ENCODE measurements around the gene FGFR1OP2. TPM values are rescaled to one million over a fixed set of nuclear protein-coding genes. Genes with fewer than 3 reads are reported as not detected.
A peak's percentile ranks its signal among the peaks of the same experiment; 100 is the strongest.

The FGFR1OP2 gene
- total RNA-seq, 1 donor from 2014 or later = 77.0 TPM

GRCh38 chr12:26906024-26906423 is 32.2 kb upstream of the FGFR1OP2 start:
- H3K4me3 Mint-ChIP-seq (ENCODE audit: low read depth) = no peak overlapping the region
- TF ChIP-seq CTCF (IDR thresholded peaks at IDR 0.05; ENCODE audit: unreplicated experiment) = no peak
- H3K27ac Mint-ChIP-seq = no peak overlapping the region
- peaks cover 18% of the 10 kb centered on the region for H3K9me3 Mint-ChIP-seq (ENCODE audit: low read depth)
- no peak for DNase-seq (ENCODE audit: low spot score, unreplicated experiment)
- H3K36me3 Mint-ChIP-seq (ENCODE audit: insufficient read depth) = peaks cover 44% of the 10 kb centered on the region
- H3K4me1 Mint-ChIP-seq (ENCODE audit: low read depth) = peaks cover 9% of the 10 kb centered on the region
- no peaks in the 10 kb centered on the region for H3K27me3 Mint-ChIP-seq

GRCh38 chr12:26906704-26907103 is 31.6 kb upstream of the FGFR1OP2 start:
- peak overlapping the region; percentile 22 for H3K27ac Mint-ChIP-seq
- no peak for TF ChIP-seq CTCF (IDR thresholded peaks at IDR 0.05; ENCODE audit: unreplicated experiment)
- no peaks in the 10 kb centered on the region for H3K27me3 Mint-ChIP-seq
- peaks cover 16% of the 10 kb centered on the region for H3K9me3 Mint-ChIP-seq (ENCODE audit: low read depth)
- DNase-seq (ENCODE audit: low spot score, unreplicated experiment) = no peak
- H3K4me3 Mint-ChIP-seq (ENCODE audit: low read depth) = no peak overlapping the region
- H3K36me3 Mint-ChIP-seq (ENCODE audit: insufficient read depth) = peaks cover 40% of the 10 kb centered on the region
- H3K4me1 Mint-ChIP-seq (ENCODE audit: low read depth) = peaks cover 9% of the 10 kb centered on the region

GRCh38 chr12:26918321-26919215 is 19.7 kb upstream of the FGFR1OP2 start:
- H3K4me1 Mint-ChIP-seq (ENCODE audit: low read depth) = peaks cover 14% of the 10 kb centered on the region
- DNase-seq (ENCODE audit: low spot score, unreplicated experiment) = no peak
- TF ChIP-seq CTCF (IDR thresholded peaks at IDR 0.05; ENCODE audit: unreplicated experiment) = no peak
- H3K36me3 Mint-ChIP-seq (ENCODE audit: insufficient read depth) = peaks cover 28% of the 10 kb centered on the region
- peak overlapping the region; percentile 27 for H3K27ac Mint-ChIP-seq
- H3K9me3 Mint-ChIP-seq (ENCODE audit: low read depth) = no peaks in the 10 kb centered on the region
- H3K4me3 Mint-ChIP-seq (ENCODE audit: low read depth) = no peak overlapping the region
- no peaks in the 10 kb centered on the region for H3K27me3 Mint-ChIP-seq

GRCh38 chr12:26919216-26919555 is 19.1 kb upstream of the FGFR1OP2 start:
- H3K36me3 Mint-ChIP-seq (ENCODE audit: insufficient read depth) = peaks cover 29% of the 10 kb centered on the region
- H3K27ac Mint-ChIP-seq = peak overlapping the region; percentile 27
- H3K9me3 Mint-ChIP-seq (ENCODE audit: low read depth) = no peaks in the 10 kb centered on the region
- no peak overlapping the region for H3K4me3 Mint-ChIP-seq (ENCODE audit: low read depth)
- TF ChIP-seq CTCF (IDR thresholded peaks at IDR 0.05; ENCODE audit: unreplicated experiment) = no peak
- DNase-seq (ENCODE audit: low spot score, unreplicated experiment) = no peak
- peaks cover 14% of the 10 kb centered on the region for H3K4me1 Mint-ChIP-seq (ENCODE audit: low read depth)
- no peaks in the 10 kb centered on the region for H3K27me3 Mint-ChIP-seq

- H3K4me1 Mint-ChIP-seq (ENCODE audit: low read depth) = peaks cover 11% of the 10 kb centered on the region
- no peak for TF ChIP-seq CTCF (IDR thresholded peaks at IDR 0.05; ENCODE audit: unreplicated experiment)
- no peak for DNase-seq (ENCODE audit: low spot score, unreplicated experiment)
- H3K27ac Mint-ChIP-seq = no peak overlapping the region
- no peaks in the 10 kb centered on the region for H3K27me3 Mint-ChIP-seq
- H3K9me3 Mint-ChIP-seq (ENCODE audit: low read depth) = no peaks in the 10 kb centered on the region
- peaks cover 28% of the 10 kb centered on the region for H3K36me3 Mint-ChIP-seq (ENCODE audit: insufficient read depth)
- no peak overlapping the region for H3K4me3 Mint-ChIP-seq (ENCODE audit: low read depth)
Measured at GRCh38 chr12:26921886-26922285, 16.4 kb upstream of the FGFR1OP2 start.
